Stimulated activated CD4-positive, alpha-beta T cell treated with anti-CD3 and anti-CD28 coated beads, Interleukin-4, amount 100 ng/mL, for 1 hour (primary cell): ENCODE data around the gene BCL2L12.
"Not testable (repeated sequence)": the region's sequence is repeated elsewhere in the genome, so short reads cannot be mapped to it uniquely, and the experiment has no call there.

ENCODE experiments used
- DNase-seq: peaks from one replicate; pipeline ENCODE4 v3.0.0-alpha.2; 2020

The BCL2L12 gene

GRCh38 chr19:49718511-49718910 is 52.8 kb downstream of the BCL2L12 start:
- no peak for DNase-seq

GRCh38 chr19:49718991-49719390 is 53.3 kb downstream of the BCL2L12 start:
- DNase-seq: no peak

GRCh38 chr19:49719420-49719819 is 53.7 kb downstream of the BCL2L12 start:
- DNase-seq: not testable (repeated sequence)
